Epithelial cell of proximal tubule (primary cell): ENCODE results near the gene THOC5. TPM values are rescaled to one million over a fixed set of nuclear protein-coding genes. Genes with fewer than 3 reads are reported as not detected.

ENCODE experiments used
- DNase-seq: peaks from one replicate; pipeline ENCODE4 v3.0.0-alpha.2; 2011; ENCODE audit warnings: low read depth
- H3K4me3 ChIP-seq: 2 replicates; pipeline ENCODE4 v1.5.1; 2011; ENCODE audit warnings: low read depth, mild to moderate bottlenecking, low read length
- total RNA-seq: library from RNA; depleted of rRNA; stranded (reverse); fragments of >200 nt; gene quantifications from 2 replicates; pipeline ENCODE4 v1.2.3, GENCODE V29; 2015
- TF ChIP-seq, protein P1 (sequence below): conservative IDR thresholded peaks from 2 replicates; pipeline ENCODE4 v1.5.1; 2012; ENCODE audit warnings: low read depth, mild to moderate bottlenecking, low read length

Gene THOC5
- total RNA-seq, 1 donor from 2014 or later, result 48.5 TPM

DNA sequence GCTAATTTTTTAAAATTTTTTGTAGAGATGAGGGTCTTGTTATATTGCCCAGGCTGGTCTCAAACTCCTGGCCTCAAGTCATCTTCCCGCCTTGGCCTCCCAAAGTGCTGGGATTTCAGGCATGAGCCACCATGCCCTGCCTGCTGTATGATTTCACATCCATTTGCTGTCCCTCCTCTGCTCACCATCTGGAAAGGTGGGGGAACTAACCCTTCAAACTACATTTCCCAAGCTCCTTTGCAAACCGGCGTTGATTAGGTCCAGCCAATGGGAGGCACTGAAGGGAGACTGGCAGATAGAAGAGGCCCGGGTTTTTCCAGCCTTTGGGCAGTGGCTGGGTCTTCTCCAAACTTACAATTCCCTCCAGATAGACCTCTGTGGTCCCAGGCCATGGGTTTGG lies 95.8 kb downstream of the THOC5 start:
- no peak overlapping the region for H3K4me3 ChIP-seq
- no peak for DNase-seq
- TF ChIP-seq, protein P1, sequence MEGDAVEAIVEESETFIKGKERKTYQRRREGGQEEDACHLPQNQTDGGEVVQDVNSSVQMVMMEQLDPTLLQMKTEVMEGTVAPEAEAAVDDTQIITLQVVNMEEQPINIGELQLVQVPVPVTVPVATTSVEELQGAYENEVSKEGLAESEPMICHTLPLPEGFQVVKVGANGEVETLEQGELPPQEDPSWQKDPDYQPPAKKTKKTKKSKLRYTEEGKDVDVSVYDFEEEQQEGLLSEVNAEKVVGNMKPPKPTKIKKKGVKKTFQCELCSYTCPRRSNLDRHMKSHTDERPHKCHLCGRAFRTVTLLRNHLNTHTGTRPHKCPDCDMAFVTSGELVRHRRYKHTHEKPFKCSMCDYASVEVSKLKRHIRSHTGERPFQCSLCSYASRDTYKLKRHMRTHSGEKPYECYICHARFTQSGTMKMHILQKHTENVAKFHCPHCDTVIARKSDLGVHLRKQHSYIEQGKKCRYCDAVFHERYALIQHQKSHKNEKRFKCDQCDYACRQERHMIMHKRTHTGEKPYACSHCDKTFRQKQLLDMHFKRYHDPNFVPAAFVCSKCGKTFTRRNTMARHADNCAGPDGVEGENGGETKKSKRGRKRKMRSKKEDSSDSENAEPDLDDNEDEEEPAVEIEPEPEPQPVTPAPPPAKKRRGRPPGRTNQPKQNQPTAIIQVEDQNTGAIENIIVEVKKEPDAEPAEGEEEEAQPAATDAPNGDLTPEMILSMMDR, result no peak

DNA sequence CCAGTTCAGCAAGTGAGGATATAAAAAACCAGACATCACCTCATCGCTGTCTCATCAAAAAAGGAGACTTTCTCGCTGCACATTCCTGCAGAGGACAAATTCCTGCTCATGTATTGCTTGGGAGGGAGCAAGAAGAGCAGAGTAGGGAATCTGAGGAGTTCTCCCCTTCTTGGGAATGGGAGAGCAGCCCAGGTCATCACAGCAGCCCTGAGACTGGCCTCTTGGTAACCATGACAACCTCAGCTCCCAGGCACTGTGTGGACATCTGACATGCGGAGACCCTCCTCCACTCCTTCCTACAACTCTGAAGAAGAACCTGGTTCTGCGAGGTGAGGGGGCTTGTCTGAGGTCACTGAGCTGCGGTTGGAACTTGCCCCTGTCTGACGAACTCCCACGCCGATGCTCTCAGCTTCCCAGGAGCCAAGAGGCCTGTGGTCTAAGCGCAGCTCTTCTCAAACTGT lies 97.3 kb downstream of the THOC5 start:
- TF ChIP-seq, protein P1, result no peak
- no peak for DNase-seq
- H3K4me3 ChIP-seq, result no peak overlapping the region

Other genes with a start within 250 kb of the THOC5 start
- gene GAS2L1, start 247.1 kb downstream of the THOC5 start, total RNA-seq, result 31.4 and 34.9 TPM in 2 replicates
- gene RASL10A, start 238.1 kb downstream of the THOC5 start, total RNA-seq, result 0.12 TPM in 1 of 2 replicates, not detected in the other
- 50.3 and 79.7 TPM in 2 replicates for gene AP1B1, start 165.2 kb downstream of the THOC5 start, total RNA-seq
- gene RFPL1, start 115.2 kb downstream of the THOC5 start, total RNA-seq, result not detected in 2 replicates
- 2.3 and 3.4 TPM in 2 replicates for gene NEFH, start 73.5 kb downstream of the THOC5 start, total RNA-seq
- gene NIPSNAP1, start 27.4 kb upstream of the THOC5 start, total RNA-seq, result 67.2 and 72.3 TPM in 2 replicates
- 140 and 153 TPM in 2 replicates for gene NF2, start 49.9 kb upstream of the THOC5 start, total RNA-seq
- 0.22 TPM in 1 of 2 replicates, not detected in the other for gene CABP7, start 166.2 kb upstream of the THOC5 start, total RNA-seq
- gene ZMAT5, start 213.2 kb upstream of the THOC5 start, total RNA-seq, result 24.8 and 27.3 TPM in 2 replicates
- 72.5 and 173 TPM in 2 replicates for gene UQCR10, start 213.6 kb upstream of the THOC5 start, total RNA-seq